Mucosa of rectum (tissue), 2 donors: Measurements from ENCODE around the gene CRYGA.

Source experiments
- H3K27ac ChIP-seq, 2 donors: one replicate each; pipeline ENCODE4 v1.7.0; 2013; ENCODE audit warnings: inconsistent platforms in 2 of 2, low read depth in 2 of 2, low read length in 2 of 2
- H3K27me3 ChIP-seq, 2 donors: one replicate each; pipeline ENCODE4 v1.7.0; 2013; ENCODE audit warnings: low read length in 2 of 2; ENCODE audit not compliant: control insufficient read depth in 2 of 2, insufficient read depth in 2 of 2
- H3K36me3 ChIP-seq, 2 donors: one replicate each; pipeline ENCODE4 v1.7.0; 2013; ENCODE audit warnings: low read length in 2 of 2; ENCODE audit not compliant: control insufficient read depth in 2 of 2, insufficient read depth in 2 of 2
- H3K4me1 ChIP-seq, 2 donors: one replicate each; pipeline ENCODE4 v1.7.0; 2013; ENCODE audit warnings: low read length in 2 of 2, mild to moderate bottlenecking in 1 of 2; ENCODE audit not compliant: control insufficient read depth in 2 of 2, insufficient read depth in 2 of 2
- H3K4me3 ChIP-seq, 2 donors: one replicate each; pipeline ENCODE4 v1.7.0; 2013; ENCODE audit warnings: low read length in 2 of 2
- H3K9ac ChIP-seq, 2 donors: one replicate each; pipeline ENCODE4 v1.7.0; 2013; ENCODE audit warnings: low read length in 2 of 2, low read depth in 1 of 2, mild to moderate bottlenecking in 1 of 2
- H3K9me3 ChIP-seq, 2 donors: one replicate each; pipeline ENCODE4 v1.7.0; 2013; ENCODE audit warnings: low read length in 2 of 2; ENCODE audit not compliant: control insufficient read depth in 2 of 2
- donor health status: healthy.
- donor health status: Normal muscosa, but diverticular disease.

The CRYGA gene

DNA sequence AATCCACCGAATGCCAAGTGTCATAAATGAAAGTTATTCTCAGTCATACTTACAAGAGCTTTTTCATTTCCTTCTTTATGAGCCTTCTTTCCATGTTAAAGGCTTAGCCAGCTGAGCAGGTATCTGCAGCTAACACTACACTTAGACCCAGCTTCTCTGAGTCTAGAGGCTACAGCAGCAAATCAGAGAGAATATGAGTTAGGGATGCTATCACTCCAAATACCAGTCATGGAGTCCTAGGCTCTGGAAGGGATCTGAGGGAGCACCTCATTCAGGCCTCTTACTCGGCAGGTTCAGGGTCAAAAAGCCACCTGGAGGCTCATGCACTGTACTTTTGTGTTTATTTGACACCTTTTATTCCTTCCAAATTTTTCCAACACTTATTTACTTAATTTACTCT lies 23.5 kb upstream of the CRYGA start:
- Histone ChIP-seq H3K4me1 (no peaks in the 10 kb centered on the region), H3K4me3 (no peak overlapping the region), H3K27me3 (no peaks in the 10 kb centered on the region), H3K36me3 (no peaks in the 10 kb centered on the region), H3K9me3 (no peaks in the 10 kb centered on the region), H3K27ac (no peak overlapping the region), H3K9ac (no peak overlapping the region)

DNA sequence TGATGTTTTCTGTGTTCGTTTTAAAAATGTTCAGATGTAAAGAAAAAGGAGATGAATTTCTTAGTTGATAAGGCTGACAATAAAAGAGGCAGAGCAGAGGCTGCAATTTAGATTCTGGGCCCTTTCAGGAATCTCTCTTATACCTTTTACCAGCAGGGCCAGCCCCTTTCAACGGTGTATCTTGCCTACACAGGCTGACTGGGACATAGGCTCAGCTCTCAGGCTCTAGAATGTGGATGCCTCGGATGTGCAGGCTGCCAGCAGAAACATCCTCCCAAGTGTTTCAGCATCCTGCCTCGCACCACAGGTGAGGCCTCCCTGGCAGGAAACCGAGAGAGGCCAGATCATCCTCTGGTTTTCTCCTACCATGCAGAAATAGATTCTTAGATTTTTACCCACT lies 23.1 kb upstream of the CRYGA start:
- Histone ChIP-seq H3K4me3 (no peak overlapping the region), H3K9ac (no peak overlapping the region), H3K9me3 (no peaks in the 10 kb centered on the region), H3K4me1 (no peaks in the 10 kb centered on the region), H3K27ac (no peak overlapping the region), H3K36me3 (no peaks in the 10 kb centered on the region), H3K27me3 (no peaks in the 10 kb centered on the region)

DNA sequence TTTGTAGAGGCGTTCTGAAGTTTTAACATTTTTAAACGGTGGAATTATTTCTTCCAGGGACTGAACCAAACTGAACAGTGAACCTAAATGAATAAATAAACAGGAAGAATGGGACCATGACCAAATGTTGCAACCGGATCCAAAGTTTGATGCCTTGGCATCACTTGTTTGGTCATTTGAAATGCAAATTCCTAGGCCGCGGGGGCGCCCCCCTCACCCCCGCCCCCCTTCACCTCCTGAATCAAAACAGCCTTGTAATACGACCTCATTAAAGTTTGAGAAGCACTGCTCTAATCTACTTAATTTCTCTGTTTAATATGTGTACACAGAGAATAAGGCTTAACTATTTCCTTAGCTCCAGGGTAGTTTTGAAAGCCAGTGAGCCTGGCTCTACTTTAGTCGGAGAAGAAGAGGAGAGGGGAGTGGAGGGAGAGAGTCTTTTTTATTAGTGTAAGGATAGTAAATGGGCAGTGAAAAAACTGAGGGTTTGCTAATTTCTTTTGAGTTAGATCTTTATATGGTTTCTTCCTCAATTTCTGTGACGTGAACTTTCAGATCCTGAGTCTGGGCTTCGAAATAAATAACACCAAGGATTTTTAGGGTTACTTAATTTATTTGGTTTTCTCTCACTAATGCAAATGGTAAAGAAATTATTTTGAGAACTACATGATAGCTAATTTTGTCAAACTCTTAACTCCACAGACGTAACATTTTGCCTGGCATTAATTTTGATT lies 20.8 kb upstream of the CRYGA start:
- Histone ChIP-seq H3K9ac (no peak overlapping the region), H3K27ac (no peak overlapping the region), H3K9me3 (no peaks in the 10 kb centered on the region), H3K27me3 (no peaks in the 10 kb centered on the region), H3K4me1 (no peaks in the 10 kb centered on the region), H3K36me3 (no peaks in the 10 kb centered on the region), H3K4me3 (no peak overlapping the region)

- H3K27me3 ChIP-seq = no peaks in the 10 kb centered on the region
- no peaks in the 10 kb centered on the region for H3K9me3 ChIP-seq
- no peaks in the 10 kb centered on the region for H3K36me3 ChIP-seq
- H3K27ac ChIP-seq = no peak overlapping the region
- no peaks in the 10 kb centered on the region for H3K4me1 ChIP-seq
- H3K4me3 ChIP-seq = no peak overlapping the region
- no peak overlapping the region for H3K9ac ChIP-seq
Measured at GRCh38 chr2:208183526-208183925, 20.1 kb upstream of the CRYGA start.

DNA sequence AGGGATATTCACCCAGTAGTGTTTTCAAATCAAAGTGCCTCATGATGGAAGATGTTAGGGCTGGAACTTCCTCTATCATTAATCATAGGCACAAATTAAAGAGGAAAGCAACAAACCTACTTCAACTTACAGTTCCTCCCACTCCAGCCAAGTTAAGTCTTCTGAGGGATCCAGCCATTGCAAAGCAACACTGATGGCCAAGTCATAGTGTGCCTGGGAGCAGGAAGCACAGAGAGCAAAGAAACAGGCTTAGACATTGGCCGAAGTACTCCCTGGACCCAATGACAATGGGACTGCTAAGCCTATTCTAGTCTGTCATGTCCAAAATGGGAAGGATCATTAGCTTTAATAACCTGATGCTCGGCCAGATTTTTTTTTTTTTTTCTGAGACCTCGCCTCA lies 19.4 kb upstream of the CRYGA start:
- Histone ChIP-seq H3K9ac (no peak overlapping the region), H3K4me1 (no peaks in the 10 kb centered on the region), H3K4me3 (no peak overlapping the region), H3K27me3 (no peaks in the 10 kb centered on the region), H3K9me3 (no peaks in the 10 kb centered on the region), H3K27ac (no peak overlapping the region), H3K36me3 (no peaks in the 10 kb centered on the region)

- Histone ChIP-seq H3K36me3 (no peaks in the 10 kb centered on the region), H3K9me3 (no peaks in the 10 kb centered on the region), H3K27ac (no peak overlapping the region), H3K4me3 (no peak overlapping the region), H3K27me3 (no peaks in the 10 kb centered on the region), H3K4me1 (no peaks in the 10 kb centered on the region), H3K9ac (no peak overlapping the region)
Measured at GRCh38 chr2:208179028-208179609, 15.7 kb upstream of the CRYGA start.

DNA sequence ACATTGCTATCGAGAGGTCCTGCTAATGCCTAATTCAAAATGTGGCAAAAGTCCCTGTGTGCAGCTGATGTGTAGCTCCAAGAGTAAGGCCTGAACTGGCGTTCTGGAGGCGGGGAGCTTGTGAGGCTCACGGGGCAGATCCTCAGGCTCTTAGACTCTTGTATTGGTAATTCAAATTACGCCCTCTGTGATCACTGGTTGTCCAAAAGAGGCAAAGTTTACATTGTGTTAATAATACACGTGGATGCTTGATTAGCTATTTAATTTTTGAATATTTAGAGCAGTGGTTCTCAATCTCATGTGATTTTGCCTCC lies 12.4 kb upstream of the CRYGA start:
- no peaks in the 10 kb centered on the region for H3K9me3 ChIP-seq
- H3K4me1 ChIP-seq = no peaks in the 10 kb centered on the region
- H3K36me3 ChIP-seq = no peaks in the 10 kb centered on the region
- no peak overlapping the region for H3K4me3 ChIP-seq
- H3K27me3 ChIP-seq = no peaks in the 10 kb centered on the region
- H3K9ac ChIP-seq = no peak overlapping the region
- no peak overlapping the region for H3K27ac ChIP-seq

GRCh38 chr2:208175069-208175839 lies 11.9 kb upstream of the CRYGA start:
- Histone ChIP-seq H3K27me3 (no peaks in the 10 kb centered on the region), H3K9ac (no peak overlapping the region), H3K36me3 (no peaks in the 10 kb centered on the region), H3K27ac (no peak overlapping the region), H3K4me3 (no peak overlapping the region), H3K9me3 (no peaks in the 10 kb centered on the region), H3K4me1 (no peaks in the 10 kb centered on the region)

- no peak overlapping the region for H3K4me3 ChIP-seq
- H3K36me3 ChIP-seq = no peaks in the 10 kb centered on the region
- no peaks in the 10 kb centered on the region for H3K27me3 ChIP-seq
- no peak overlapping the region for H3K27ac ChIP-seq
- no peak overlapping the region for H3K9ac ChIP-seq
- H3K4me1 ChIP-seq = no peaks in the 10 kb centered on the region
- H3K9me3 ChIP-seq = no peaks in the 10 kb centered on the region
Measured at GRCh38 chr2:208174144-208174543, 10.8 kb upstream of the CRYGA start.

DNA sequence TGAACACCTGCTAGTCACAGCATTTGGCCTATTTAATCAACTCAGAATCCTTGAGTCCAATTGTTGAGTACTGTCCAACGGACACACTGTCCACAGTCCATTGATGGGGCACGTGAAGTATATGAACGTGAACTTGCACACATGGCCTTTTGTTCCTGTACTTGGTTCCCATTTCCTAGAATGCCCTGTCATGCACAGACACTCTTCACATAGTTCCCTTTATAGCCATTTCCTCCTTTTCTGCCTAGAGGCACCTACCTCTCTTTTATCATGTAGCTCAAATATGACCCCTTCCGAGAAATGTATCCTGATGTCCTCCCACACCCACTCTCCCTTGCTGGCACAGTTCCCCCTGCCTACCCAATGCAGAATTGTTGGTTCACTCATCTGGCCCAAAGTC lies 8.7 kb upstream of the CRYGA start:
- H3K9me3 ChIP-seq = no peaks in the 10 kb centered on the region
- no peaks in the 10 kb centered on the region for H3K4me1 ChIP-seq
- H3K27ac ChIP-seq = no peak overlapping the region
- no peak overlapping the region for H3K9ac ChIP-seq
- no peaks in the 10 kb centered on the region for H3K36me3 ChIP-seq
- H3K27me3 ChIP-seq = no peaks in the 10 kb centered on the region
- H3K4me3 ChIP-seq = no peak overlapping the region
